ENCODE measurements around the gene RFFL. TPM values are rescaled to one million over a fixed set of nuclear protein-coding genes. Genes with fewer than 3 reads are reported as not detected.
A peak's percentile ranks its signal among the peaks of the same experiment; 100 is the strongest.

Gene RFFL
- total RNA-seq, 4 donors from 2014 or later: 11.5 to 38.5 (median 14.6) TPM

DNA sequence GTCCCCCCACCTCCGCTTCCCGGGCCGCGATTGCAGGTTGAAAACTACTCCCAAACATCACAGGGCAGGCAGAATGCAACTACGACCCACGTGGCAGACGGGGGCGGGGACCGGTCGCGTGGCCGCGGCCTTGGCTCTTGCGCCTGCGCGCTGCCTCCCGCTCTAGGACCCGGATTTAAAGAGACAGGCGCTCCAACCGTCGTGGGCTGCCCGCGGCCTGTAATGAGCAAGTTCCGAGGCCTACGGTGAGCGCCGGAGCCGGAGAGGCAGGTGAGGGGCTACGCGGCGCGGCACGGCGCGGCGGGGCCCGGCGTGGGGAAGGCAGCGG lies 83.2 kb downstream of the RFFL start, which contains the start of gene LIG3:
LIG3 (plus strand) TSS at position 160 of the 328 bp plus-strand sequence. CDS start 2,494 bp downstream, outside the sequence.
- intact Hi-C loops (cut with DNase I; ENCODE audit: low total_unique reads): no loop called here
- H3K4me1 ChIP-seq: no peaks in the 10 kb centered on the region
- H3K27ac ChIP-seq: peak within 1 kb of the TSS; percentile 99
- peak within 1 kb of the TSS; percentile 82 to 83 for H3K4me3 ChIP-seq
- no peaks in the 10 kb centered on the region for H3K36me3 ChIP-seq
- no peaks in the 10 kb centered on the region for H3K9me3 ChIP-seq
- TF ChIP-seq, protein P1, sequence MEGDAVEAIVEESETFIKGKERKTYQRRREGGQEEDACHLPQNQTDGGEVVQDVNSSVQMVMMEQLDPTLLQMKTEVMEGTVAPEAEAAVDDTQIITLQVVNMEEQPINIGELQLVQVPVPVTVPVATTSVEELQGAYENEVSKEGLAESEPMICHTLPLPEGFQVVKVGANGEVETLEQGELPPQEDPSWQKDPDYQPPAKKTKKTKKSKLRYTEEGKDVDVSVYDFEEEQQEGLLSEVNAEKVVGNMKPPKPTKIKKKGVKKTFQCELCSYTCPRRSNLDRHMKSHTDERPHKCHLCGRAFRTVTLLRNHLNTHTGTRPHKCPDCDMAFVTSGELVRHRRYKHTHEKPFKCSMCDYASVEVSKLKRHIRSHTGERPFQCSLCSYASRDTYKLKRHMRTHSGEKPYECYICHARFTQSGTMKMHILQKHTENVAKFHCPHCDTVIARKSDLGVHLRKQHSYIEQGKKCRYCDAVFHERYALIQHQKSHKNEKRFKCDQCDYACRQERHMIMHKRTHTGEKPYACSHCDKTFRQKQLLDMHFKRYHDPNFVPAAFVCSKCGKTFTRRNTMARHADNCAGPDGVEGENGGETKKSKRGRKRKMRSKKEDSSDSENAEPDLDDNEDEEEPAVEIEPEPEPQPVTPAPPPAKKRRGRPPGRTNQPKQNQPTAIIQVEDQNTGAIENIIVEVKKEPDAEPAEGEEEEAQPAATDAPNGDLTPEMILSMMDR (IDR thresholded peaks at IDR 0.05): no peak
- TF ChIP-seq POLR2A (IDR thresholded peaks at IDR 0.05): peak; percentile 56 to 81
- DNase-seq: peak; percentile 94 to 95
- H3K27me3 ChIP-seq: no peaks in the 10 kb centered on the region

DNA sequence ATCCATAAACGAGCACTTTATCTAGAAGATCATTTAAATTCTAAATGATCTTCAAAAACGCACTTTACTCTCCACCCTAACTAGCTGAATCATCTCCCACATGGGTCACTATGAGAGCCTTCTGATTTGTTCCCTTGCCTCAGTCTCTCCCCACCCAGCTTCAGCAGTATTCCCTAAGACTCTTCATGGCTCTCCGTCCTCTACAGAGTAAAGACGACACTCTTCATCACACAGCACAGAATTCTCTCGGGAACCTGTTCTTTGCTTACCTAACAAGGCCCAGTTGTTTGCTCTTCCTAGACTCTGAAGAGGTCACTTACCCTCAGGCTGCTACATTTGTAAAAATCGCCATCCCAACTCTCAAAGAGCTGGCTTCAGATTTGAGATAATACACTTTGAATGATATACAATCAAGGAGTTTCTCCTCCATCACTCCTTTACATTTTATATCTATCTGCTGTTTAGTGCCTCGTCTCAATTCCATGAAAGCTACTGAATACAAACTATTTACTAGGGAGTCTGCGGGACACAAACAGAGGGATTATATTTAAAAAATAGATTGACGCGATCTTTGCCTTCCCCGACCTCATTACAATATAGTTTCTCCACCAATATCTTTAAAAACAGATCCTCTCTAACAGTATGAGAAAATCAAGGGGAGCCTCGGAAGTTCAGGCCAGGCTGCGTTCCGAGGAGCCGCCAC lies 83.7 kb downstream of the RFFL start:
- DNase-seq: no peak
- no peaks in the 10 kb centered on the region for H3K9me3 ChIP-seq
- no peak for TF ChIP-seq POLR2A (IDR thresholded peaks at IDR 0.05)
- TF ChIP-seq, protein P1 (IDR thresholded peaks at IDR 0.05): no peak
- no peaks in the 10 kb centered on the region for H3K4me1 ChIP-seq
- intact Hi-C loops (cut with DNase I; ENCODE audit: low total_unique reads): no loop called here
- peak overlapping the region; percentile 82 to 83 for H3K4me3 ChIP-seq
- H3K27ac ChIP-seq: peak overlapping the region; percentile 99
- no peaks in the 10 kb centered on the region for H3K27me3 ChIP-seq
- no peaks in the 10 kb centered on the region for H3K36me3 ChIP-seq

DNA sequence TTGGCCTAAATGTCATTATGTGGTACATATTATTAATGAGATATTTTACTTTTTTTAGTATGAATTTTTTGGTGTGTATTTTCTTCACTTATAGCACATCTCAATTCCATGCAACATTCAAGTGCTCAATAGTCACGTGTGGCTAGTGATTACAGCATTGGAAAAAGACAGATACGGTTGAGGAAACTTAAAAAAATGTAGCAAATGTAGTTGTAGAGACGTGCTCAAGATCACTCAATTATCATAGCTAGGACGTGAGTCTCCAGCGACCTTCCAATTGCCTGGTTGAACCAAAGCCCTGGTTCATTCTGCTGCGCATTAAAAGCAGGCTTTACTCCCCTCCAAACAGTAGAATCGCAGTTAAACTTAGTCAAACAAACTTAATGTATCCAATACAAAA lies 84.4 kb downstream of the RFFL start:
- no peak overlapping the region for H3K4me3 ChIP-seq
- no peaks in the 10 kb centered on the region for H3K4me1 ChIP-seq
- no peaks in the 10 kb centered on the region for H3K27me3 ChIP-seq
- H3K27ac ChIP-seq: no peak overlapping the region
- H3K9me3 ChIP-seq: no peaks in the 10 kb centered on the region
- intact Hi-C loops (cut with DNase I; ENCODE audit: low total_unique reads): no loop called here
- H3K36me3 ChIP-seq: no peaks in the 10 kb centered on the region
- TF ChIP-seq, protein P1 (IDR thresholded peaks at IDR 0.05): no peak
- no peak for TF ChIP-seq POLR2A (IDR thresholded peaks at IDR 0.05)
- DNase-seq: no peak

DNA sequence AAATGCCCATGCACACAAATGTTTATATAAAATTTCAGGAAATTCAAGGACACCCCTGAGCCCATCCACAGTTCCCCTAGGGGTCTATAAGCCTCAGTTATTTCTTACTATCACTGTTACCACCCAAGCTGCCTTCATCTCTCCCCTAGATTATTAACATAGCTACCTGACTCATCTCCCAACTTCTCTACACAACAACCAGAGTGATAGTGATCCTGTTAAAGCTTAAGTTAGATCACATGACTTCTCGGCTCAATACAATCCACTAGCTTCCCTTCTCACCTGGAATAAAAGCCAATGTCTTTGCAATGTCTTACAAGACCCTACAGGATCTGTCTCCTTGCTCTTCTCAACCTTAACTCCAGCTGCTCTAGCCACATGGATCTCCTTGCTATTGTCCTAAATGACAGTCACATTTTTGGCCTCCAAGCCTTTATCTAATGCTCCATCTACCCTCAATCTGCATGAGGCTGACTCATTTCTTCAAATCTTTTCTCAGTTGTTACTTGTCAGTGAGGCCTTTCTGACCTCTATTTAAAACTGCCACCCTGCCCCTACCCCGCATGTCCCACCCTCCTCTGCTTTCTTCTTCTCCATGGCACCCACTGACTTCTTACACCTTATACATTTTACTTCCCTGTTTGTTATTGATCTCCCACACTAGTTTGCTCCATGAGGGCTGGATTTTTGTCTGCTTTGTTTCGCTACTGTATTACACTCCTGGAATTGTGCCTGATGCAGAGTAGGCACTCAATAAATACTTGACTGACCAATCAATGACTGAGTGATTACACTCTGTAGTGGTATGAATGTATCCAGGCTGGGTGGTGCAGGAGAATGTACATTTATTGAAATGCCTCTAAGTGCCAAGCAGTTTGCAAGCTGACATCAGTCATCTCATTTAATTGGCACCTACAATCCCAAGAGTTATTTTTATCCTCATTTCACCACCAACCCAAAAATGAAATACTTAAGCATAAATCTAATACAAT lies 88.4 kb downstream of the RFFL start:
- no peak for TF ChIP-seq POLR2A (IDR thresholded peaks at IDR 0.05)
- TF ChIP-seq, protein P1 (IDR thresholded peaks at IDR 0.05): no peak
- no peak for DNase-seq
- intact Hi-C loops (cut with DNase I; ENCODE audit: low total_unique reads): no loop called here
- Histone ChIP-seq H3K9me3 (no peaks in the 10 kb centered on the region), H3K4me1 (no peaks in the 10 kb centered on the region), H3K27ac (no peak overlapping the region), H3K4me3 (no peak overlapping the region), H3K27me3 (no peaks in the 10 kb centered on the region), H3K36me3 (no peaks in the 10 kb centered on the region)

DNA sequence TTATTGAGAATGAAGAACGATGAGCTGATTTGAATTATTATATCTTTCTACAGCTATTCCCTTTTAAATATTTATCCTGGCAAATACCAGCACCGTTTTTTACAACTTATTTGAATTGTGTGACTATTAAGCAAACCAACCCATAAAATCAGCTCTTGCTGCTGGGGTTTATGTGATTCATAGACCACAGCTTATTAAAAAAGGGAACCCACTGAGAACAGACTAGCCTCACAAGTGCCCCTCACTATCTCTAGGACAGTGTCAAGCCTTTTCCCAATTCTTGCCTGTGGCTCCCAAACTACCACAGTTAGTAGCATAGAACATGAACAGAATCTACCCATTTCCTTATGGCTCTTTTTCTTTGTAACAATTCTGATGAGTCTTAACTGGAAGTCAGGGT lies 89.3 kb downstream of the RFFL start:
- DNase-seq: no peak
- Histone ChIP-seq H3K4me1 (no peaks in the 10 kb centered on the region), H3K27ac (no peak overlapping the region), H3K4me3 (no peak overlapping the region), H3K9me3 (no peaks in the 10 kb centered on the region), H3K36me3 (no peaks in the 10 kb centered on the region), H3K27me3 (no peaks in the 10 kb centered on the region)
- TF ChIP-seq, protein P1 (IDR thresholded peaks at IDR 0.05): no peak
- TF ChIP-seq POLR2A (IDR thresholded peaks at IDR 0.05): no peak
- intact Hi-C loops (cut with DNase I; ENCODE audit: low total_unique reads): no loop called here

Measured in uterus (tissue), 4 donors.